NCI-H146 treated with DMSO at 0.1 percent for 48 hours (cell line): ENCODE measurements around the gene TYK2.

Source experiments
- DNase-seq: peaks from one replicate; lab custom pipeline; 2025; ENCODE audit not compliant: unreplicated experiment; lab: John Stamatoyannopoulos, UW

The TYK2 gene

GRCh38 chr19:10316229-10317044 is 63.9 kb downstream of the TYK2 start:
- DNase-seq, result no peak

- DNase-seq, result peak; percentile 93
Observed at GRCh38 chr19:10315335-10316214, 64.8 kb downstream of the TYK2 start, which contains the start of gene FDX2. Gene FDX2, minus strand, starts transcription at chr19:10316015. Its CDS starts 19 bp downstream, at chr19:10315996.

- no peak for DNase-seq
Observed at GRCh38 chr19:10309423-10309822, 70.9 kb downstream of the TYK2 start, which contains the start of gene ZGLP1. Gene ZGLP1, minus strand, starts transcription at chr19:10309815.

DNA sequence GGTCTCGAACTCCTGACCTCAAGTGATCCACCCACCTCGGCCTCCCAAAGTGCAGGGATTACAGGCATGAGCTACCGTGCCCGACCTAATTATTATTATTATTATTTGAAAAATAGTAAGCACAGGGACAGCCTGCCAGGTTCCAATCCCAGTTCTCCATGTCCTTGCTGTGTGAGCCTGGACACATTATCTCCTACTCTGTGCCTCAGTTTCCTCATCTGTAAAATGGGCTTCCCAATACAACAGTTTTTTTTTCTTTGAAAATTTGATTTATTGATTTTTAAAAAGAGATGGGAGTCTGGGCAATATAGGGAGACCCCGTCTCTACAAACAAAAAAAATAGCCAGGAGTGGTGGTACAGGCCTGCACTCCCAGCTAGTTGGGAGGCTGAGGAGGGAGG is 74.0 kb downstream of the TYK2 start:
- DNase-seq, result no peak

DNA sequence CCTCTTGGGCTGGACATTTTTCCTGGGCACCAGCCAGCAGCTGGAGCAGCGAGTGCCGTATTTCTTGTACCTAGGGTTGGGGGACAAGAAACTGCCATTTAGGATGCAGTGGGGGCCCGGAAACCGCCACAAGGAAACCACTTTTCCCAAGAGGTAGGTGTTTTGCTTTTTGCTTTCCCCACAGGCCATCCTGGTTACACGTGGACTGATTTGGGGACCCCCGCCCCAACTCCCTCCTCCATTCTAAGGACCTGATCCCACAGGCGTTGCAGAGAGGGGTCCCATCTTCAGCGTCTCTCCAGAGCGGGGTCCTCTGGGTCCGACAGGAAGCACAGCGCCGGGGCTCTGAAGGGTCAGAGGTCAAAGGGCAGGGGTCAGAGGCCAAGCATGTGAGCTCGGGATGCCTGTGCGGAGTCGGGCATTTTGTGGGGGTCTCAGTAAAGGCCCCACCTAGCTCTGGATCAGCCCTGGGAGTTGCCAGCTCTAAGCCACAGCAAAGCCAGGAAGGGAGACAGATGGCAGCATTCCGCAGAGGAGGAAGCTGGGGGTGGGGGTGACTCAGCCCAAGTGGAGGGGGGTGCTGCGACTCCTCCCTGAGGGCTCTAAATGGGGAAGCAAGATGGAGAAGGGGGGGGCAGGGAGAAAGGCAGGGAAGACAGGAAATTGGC is 75.1 kb downstream of the TYK2 start:
- no peak for DNase-seq
